Midbrain (tissue), 1 donor: ENCODE results near the gene WBP2.
"Not testable (repeated sequence)": the region's sequence is repeated elsewhere in the genome, so short reads cannot be mapped to it uniquely, and the experiment has no call there.

Source experiments
- DNase-seq: peaks from one replicate; lab custom pipeline; 2025; lab: John Stamatoyannopoulos, UW

Gene WBP2

GRCh38 chr17:75868730-75869281, 13.7 kb upstream of the WBP2 start:
- not testable (repeated sequence) for DNase-seq

- not testable (repeated sequence) for DNase-seq
These were observed 10.5 kb upstream of the WBP2 start for GRCh38 chr17:75865404-75866188.

- DNase-seq: not testable (repeated sequence)
These were observed 9.8 kb upstream of the WBP2 start for GRCh38 chr17:75864887-75865286.

GRCh38 chr17:75864448-75864871, 9.3 kb upstream of the WBP2 start:
- no peak for DNase-seq

GRCh38 chr17:75861927-75862317, 6.8 kb upstream of the WBP2 start:
- DNase-seq: no peak

GRCh38 chr17:75859358-75859757, 4.2 kb upstream of the WBP2 start:
- not testable (repeated sequence) for DNase-seq

GRCh38 chr17:75856062-75856756, 1.1 kb upstream of the WBP2 start:
- DNase-seq: no peak

GRCh38 chr17:75854881-75855309, 240 bp downstream of the WBP2 start:
- DNase-seq: peak; percentile 66

GRCh38 chr17:75854101-75854748, 910 bp downstream of the WBP2 start:
- DNase-seq: no peak

- DNase-seq: no peak
These were observed 1.7 kb downstream of the WBP2 start for GRCh38 chr17:75853433-75853832.

- DNase-seq: not testable (repeated sequence)
These were observed 3.5 kb downstream of the WBP2 start for GRCh38 chr17:75851693-75851991.

- peak; percentile 78 for DNase-seq
These were observed 4.0 kb downstream of the WBP2 start for GRCh38 chr17:75850928-75851692.

- no peak for DNase-seq
These were observed 5.4 kb downstream of the WBP2 start for GRCh38 chr17:75849724-75850123.

- DNase-seq: no peak
These were observed 5.9 kb downstream of the WBP2 start for GRCh38 chr17:75849279-75849646.

GRCh38 chr17:75848523-75849278, 6.4 kb downstream of the WBP2 start:
- peak; percentile 78 for DNase-seq

- DNase-seq: no peak
These were observed 7.3 kb downstream of the WBP2 start for GRCh38 chr17:75847614-75848522.

- DNase-seq: no peak
These were observed 8.2 kb downstream of the WBP2 start for GRCh38 chr17:75846692-75847613.

- no peak for DNase-seq
These were observed 9.0 kb downstream of the WBP2 start for GRCh38 chr17:75845933-75846691.
